Measurements from ENCODE around the gene EFNA2.
"Not testable (repeated sequence)": the region's sequence is repeated elsewhere in the genome, so short reads cannot be mapped to it uniquely, and the experiment has no call there.

Gene EFNA2

DNA sequence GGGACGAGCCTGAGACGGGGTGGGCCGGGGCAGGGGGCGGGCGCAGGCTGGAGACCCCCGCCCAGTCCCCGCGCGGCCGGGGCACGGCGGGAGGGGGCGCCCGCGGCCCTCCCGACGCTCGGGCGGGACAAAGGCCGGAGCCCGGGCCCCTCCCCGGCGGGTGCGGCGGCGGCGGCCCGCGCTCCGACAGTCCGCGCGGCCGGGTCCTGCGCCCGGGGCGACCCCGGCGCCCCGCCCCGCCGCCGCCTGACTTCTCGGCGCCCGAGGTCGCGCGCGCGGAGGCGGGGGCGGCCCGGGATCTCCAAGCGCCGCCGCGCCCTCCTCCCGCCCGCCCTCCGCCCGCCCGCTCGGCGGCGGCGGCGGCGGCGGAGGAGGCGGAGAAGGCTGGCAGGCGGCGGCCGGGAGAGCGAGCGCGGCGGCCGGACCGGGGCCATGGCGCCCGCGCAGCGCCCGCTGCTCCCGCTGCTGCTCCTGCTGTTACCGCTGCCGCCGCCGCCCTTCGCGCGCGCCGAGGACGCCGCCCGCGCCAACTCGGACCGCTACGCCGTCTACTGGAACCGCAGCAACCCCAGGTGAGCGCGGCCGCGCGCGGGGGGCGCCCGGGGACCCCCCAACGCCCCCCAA is at the start of gene EFNA2:
Gene EFNA2 (plus strand): TSS at position 137 of the 624 bp plus-strand sequence. CDS start 296 bp downstream, at position 433.
- no peak for DNase-seq (ENCODE audit: low spot score)

DNA sequence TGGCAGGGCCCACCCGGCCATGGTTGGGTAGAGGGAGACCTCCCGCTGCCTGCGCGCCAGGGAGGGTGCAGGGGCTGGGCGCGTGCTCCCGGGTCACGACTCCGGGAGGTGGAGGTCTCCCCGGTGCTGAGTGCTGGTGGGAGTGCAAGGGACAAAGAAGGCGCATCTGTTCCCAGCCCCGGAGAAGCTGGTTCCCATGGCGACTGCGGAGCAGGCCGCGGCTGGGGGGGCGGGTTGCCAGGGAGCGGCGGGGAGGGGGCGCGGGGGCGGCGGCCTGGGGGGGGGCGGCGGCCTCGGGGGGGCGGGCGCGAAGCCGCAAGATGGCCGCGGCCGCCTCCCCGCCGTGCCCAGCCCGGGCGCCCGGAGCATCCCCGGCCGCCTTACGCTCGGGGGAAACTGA is 49.1 kb upstream of the EFNA2 start:
- no peak for DNase-seq (ENCODE audit: low spot score)

DNA sequence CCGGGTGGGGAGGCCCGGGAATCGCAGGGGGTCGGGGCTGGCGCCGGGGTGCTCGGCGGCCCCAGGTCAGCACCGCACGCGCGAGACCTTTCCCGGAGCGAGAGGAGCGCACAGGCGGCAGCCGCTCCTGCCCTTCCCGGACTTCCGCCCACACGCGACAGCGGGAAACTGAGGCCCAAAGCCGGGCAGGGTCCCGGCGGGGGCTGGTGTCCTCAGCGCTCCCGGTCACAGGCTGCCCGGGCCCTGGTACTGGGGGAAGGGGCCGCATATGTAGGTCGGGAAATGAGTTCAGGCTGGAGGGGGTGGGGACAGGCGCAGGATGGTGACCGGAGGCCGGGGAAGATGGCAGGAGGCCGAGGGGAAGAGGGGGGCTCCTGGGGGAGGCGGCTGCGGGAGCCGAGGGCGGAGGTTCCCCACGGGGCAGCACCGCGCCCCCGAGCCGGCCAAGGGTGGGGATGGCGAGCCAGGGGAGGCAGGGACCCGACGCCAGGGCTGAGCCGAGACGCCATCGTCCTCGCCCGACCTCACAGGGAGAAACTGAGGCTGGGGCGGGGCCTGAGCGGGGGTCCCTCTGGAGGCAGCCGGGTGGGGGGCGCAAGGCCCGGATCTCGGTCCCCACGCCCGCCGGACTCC is 48.5 kb upstream of the EFNA2 start:
- DNase-seq (ENCODE audit: low spot score) = no peak

DNA sequence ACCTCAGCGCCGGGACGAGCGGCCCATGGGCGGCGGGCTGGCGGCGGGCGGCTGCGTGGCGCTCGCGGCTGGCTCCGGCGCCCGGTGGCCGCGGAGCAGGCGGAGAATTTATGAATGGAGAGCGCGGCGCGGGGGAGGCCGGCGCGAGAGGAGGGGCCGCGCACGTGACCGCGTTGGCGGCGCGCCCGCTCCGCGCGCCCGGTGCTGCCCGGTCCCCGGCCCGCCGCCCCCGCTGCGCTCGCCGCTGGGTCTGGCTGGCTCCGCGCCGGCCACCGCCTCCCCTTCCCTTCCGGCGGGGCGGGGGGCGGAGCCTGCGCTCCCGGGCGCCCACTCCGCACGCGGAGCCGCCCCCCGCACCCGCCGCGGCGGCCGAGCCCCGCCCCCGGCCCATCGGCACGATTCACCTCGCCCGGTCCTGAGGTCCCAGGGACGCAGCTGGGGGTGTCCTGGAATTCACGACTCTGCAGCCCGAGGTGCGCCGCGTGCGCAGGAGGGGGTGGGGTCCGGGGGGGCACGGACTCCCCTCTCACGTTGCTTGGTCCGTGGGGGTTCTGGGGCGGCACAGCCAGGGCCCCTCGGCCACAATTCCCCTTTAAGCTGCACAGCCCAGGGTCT is 47.8 kb upstream of the EFNA2 start, which contains the start of gene CBARP:
Gene CBARP (minus strand): TSS at position 252 of the 615 bp plus-strand sequence. CDS start 1,905 bp downstream, outside the sequence.
- DNase-seq (ENCODE audit: low spot score) = no peak

DNA sequence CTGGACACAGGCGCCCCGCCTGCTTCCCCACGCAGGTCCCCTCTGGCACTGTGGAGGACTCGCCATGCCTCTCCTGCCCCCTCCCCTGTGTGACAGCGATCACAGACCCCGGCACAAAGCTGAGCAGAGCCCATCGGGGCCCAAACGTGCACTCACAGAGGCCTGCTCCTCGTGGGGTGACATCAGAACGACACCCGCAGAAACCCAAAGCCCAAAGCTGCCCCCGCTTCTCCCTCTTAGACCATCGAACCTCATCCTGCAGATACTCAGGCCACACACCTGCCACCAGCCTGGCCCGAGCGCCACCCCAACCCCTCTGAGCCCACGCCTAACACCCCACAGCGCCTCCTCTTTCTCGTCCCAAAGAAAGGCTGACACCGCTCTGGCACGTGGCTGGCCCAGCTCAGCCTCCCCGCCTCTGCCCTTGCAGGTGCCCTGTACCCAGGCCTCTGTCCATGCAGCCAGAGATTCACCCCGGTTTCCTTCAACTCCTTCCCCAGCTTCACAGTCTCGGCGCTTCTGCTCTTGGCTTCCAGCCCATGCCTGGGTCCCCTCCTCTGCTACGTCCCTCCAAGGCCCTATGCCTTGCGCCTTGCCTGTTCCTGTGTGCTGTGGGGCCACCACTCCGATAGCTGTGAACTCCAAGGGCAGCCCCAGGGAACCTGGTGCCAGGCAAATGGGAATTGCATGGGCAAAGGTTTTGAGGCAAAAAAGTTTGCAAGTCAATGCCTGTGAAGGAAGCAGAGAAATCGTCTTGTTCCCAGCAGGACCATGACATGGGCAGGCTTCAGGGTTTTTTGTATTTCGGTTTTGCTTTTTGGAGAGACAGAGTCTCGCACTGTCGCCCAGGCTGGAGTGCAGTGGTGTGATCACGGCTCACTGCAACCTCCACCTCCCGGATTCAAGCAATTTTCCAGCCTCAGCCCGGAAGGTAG is 47.0 kb upstream of the EFNA2 start:
- no peak for DNase-seq (ENCODE audit: low spot score)

DNA sequence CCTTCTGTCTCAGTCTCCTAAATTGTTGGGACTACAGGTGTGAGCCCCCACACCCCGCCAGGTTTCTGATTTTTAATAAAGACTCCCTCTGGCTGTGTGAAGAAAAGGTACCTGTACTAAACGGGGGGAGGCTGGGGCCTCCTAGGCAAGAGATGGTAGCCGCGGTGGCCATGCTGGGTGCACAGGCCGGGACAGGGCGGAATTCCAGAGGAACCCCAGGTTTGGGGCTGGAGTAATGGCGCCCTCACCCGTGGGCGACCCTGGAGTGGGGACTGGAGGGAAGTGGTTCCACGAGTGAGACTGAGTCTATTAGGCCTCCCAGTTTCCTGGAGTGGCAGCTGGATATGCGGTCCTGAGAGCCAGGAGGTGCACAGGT is 46.3 kb upstream of the EFNA2 start:
- no peak for DNase-seq (ENCODE audit: low spot score)

DNA sequence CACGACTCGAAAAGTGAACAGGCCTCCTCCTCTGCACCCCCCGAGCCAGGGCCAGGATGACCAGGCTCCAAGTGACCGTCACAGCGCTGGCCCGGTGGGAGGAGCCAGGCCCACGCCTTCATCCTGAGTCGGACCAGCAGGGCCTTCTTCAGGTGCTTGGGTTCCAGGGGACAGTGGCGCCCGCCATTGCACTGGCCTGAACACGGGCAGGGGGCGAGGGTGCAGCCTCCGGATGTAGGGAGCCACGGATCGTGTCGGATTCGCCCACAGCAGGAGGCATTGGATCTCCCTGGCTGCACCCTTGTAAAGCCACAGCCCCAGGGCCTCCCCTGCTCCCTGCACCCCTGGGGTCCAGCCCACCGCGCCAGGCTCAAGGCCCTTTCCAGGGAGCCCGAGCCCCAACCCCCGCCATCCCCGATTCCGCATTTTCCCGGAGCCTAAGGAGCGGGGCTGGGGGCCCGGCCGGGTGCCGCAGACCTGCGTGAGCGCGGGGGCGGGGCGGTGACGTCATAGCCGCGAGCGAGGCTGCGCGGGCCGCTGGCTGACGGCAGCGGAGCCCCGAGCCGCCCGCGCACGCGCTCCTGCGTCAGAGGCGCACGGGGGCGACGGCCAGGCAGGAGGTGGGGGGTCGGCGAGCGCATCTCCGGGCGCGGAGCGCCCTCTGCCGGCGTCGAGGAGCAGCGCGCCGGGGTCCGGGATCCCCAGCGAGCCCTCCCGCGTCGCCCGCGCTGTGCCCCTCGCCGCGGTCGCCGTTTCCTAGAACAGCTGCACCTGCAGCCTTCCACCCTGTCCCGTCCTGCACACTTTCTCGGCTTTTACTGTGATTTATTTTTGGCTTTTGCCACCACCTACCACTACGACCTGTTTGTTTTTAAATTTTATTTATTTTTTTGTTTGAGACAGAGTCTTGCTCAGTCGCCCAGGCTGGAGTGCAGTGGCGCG is 45.6 kb upstream of the EFNA2 start:
- DNase-seq (ENCODE audit: low spot score) = peak; percentile 85

DNA sequence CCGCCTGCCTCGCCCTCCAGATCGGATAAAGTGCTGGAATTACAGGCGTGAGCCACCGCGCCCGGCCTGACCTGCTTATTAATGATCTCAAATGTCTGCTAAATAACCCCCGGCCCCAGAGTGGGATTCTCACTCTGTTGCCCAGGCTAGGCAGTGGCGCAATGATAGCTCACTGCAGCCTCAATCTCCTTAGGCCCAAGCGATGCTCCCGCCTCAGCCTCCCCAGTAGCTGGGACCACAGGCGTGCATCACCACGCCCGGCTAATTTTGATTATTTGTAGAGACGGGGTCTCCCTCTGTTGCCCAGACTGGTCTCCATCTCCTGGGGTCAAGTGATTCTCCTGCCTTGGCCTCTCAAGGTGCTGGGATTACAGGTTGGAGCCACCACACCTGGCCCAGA is 44.7 kb upstream of the EFNA2 start:
- DNase-seq (ENCODE audit: low spot score) = no peak

DNA sequence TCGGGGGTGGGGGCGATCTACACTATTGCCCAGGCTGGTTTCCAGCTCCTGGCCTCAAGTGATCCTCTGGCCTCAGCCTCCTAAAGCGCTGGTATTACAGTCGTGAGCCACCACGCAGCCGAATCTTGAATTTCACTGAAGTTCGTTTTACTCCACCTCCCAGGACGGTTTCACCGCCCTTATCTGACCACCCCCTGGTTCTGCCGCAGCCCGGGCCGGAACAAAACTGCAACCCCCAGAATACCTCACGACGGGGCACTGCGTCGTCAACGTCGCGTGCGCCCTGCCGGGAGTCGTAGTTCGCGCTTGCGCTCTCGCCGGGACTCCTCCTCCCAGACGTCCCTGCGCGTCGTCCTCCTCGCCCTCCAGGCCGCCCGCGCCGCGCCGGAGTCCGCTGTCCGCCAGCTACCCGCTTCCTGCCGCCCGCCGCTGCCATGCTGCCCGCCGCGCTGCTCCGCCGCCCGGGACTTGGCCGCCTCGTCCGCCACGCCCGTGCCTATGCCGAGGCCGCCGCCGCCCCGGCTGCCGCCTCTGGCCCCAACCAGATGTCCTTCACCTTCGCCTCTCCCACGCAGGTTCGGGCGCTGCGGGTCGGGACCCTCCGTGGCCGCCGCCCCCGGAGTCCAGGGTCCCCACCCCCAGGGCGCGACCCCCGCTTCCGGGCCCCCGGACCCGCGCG is 44.1 kb upstream of the EFNA2 start, which contains the start of gene ATP5F1D:
Gene ATP5F1D (plus strand): TSS at position 335 of the 679 bp plus-strand sequence. CDS start 100 bp downstream, at position 435.
- peak; percentile 92 for DNase-seq (ENCODE audit: low spot score)

DNA sequence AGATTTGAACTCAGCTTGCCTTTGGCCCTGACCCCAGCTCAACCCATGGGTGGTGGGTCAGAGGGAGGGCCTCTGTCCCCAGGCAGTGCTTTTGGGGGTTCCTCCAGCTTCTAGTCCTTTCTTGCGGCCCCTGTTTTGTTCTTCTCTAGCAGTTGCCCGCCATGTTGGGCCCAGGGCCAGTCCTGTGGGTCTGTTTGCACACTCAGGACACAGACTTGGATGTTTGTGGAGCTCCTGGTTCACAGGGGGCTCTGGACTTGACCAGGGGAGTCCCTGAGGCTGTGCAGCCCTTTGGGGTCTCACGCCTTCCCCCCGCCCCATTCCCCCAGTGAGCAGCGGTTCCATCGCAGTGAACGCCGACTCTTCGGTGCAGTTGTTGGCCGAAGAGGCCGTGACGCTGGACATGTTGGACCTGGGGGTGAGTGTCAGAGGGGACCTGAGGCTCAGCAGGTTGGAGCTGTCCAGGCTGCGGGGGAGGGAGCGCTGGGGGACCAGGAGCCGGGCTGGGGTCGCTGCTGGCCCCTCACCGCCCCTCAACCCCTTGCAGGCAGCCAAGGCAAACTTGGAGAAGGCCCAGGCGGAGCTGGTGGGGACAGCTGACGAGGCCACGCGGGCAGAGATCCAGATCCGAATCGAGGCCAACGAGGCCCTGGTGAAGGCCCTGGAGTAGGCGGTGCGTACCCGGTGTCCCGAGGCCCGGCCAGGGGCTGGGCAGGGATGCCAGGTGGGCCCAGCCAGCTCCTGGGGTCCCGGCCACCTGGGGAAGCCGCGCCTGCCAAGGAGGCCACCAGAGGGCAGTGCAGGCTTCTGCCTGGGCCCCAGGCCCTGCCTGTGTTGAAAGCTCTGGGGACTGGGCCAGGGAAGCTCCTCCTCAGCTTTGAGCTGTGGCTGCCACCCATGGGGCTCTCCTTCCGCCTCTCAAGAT is 41.6 kb upstream of the EFNA2 start:
- DNase-seq (ENCODE audit: low spot score) = peak; percentile 84

DNA sequence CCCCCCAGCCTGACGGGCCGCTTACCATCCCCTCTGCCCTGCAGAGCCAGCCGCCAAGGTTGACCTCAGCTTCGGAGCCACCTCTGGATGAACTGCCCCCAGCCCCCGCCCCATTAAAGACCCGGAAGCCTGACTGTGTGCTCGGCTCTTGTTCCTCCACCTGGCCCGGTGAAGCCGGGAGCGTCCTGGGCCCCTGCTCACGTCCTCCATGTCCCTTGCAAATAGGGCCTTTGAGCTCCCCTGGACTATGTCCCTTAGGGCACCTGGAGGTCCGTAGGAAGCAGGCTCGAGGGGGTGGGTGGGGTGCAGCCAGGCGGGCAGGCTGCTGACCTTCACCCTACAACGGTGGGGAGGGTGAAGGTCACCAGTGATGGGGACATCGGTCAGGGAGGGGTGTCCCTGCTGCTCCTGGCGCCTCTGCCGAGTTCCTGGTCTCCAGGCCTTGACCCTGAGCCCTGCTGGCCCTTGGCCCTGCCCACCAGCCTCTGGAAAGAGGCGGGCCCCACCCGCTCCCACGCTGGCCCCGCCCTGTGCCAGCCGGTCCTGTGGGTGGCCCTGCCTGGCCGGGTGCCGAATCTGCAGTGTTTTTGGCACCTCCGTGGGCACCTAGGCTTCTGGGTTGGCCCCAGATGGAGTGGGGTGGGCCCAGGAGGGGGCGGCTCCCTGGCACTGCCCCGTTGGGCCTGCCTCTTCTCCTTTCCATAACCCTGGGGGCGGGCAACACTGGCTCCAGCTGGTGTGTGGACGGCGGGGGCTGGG is 40.8 kb upstream of the EFNA2 start:
- DNase-seq (ENCODE audit: low spot score) = no peak

DNA sequence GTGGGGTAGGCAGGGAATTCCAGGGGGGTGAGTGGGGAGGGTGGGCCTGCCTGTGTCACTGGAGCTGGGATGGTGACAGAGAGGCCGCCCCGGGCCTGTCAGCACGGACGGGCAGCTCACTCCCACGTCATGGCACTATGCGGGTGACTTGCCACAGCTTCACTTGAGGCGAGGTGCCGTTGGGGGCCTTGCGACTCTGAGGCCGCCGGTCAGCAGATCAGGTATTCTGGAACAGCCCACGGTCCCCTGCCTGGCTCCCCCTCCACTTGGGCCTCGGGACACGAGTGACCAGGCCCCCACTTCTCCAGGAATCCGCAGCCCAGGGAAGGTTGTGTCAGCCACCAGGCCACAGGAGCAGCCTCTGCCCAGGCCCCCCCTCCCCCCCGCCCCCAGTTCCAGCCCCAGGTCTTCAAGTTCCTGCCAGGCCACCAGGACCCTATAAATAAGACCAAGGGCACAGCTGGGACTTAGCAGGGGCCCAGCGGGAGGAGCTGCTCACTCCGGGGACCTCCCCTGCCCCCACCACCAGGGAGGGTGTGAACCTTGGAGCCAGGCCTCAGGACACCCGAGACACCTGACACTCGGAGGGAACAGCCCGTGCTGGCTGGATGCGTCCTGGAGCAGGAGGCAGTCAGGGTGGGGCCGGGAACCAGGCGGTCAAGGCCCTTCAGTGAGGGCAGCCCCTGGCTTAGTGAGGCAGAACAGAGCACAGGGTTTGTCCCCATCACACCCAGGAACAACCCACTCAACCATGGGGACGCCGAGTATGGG is 40.0 kb upstream of the EFNA2 start:
- DNase-seq (ENCODE audit: low spot score) = no peak

DNA sequence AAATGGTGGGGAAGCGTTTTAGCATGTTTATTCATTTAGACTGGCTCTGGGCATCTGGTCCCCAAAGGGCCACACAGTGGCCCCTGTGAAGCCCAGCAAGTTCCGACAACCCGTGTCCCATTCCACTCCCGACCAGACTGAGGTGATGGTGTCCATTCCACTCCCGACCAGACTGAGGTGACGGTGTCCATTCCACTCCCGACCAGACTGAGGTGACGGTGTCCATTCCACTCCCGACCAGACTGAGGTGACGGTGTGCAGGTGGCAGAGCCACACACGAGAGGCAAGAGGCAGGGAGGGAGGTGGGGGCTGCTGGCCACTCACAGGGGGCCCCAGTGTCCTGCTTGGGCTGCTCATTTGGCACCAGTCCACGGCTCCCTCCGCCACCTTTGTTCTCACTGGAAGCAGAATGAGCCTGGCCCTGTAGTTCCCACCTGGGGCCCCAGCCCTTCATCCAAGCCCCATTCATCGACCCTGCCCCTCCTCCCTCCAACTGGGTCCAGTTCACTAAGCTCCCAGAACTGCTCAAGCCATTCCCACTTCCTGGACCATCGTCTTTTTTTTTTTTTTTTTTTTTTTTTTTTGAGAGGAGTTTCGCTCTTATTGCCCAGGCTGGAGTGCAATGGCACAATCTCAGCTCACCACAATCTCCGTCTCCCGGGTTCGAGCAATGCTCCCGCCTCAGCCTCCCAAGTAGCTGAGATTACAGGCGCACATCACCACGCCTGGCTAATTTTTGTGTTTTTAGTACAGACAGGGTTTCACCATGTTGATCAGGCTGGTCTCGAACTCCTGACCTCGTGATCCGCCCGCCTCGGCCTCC is 39.2 kb upstream of the EFNA2 start:
- not testable (repeated sequence) for DNase-seq (ENCODE audit: low spot score)

DNA sequence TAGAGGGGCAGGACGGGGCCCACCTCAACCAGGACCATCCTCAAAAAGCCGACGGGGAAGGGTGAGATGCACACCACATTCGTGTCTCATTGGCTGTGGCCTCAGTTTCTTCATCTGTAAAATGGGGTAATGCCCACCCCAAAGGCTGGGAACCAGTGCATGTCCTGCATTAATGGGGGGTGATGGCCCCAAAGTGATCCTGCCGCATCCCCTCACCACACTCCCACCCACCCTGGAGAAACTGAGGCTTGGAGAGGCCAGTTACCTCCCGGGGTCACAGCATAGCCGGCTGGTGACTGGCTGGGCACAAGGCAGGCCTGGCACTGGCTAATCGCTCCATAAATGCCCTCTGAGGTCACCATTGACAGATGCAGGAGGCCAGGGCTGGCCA is 37.9 kb upstream of the EFNA2 start:
- no peak for DNase-seq (ENCODE audit: low spot score)

DNA sequence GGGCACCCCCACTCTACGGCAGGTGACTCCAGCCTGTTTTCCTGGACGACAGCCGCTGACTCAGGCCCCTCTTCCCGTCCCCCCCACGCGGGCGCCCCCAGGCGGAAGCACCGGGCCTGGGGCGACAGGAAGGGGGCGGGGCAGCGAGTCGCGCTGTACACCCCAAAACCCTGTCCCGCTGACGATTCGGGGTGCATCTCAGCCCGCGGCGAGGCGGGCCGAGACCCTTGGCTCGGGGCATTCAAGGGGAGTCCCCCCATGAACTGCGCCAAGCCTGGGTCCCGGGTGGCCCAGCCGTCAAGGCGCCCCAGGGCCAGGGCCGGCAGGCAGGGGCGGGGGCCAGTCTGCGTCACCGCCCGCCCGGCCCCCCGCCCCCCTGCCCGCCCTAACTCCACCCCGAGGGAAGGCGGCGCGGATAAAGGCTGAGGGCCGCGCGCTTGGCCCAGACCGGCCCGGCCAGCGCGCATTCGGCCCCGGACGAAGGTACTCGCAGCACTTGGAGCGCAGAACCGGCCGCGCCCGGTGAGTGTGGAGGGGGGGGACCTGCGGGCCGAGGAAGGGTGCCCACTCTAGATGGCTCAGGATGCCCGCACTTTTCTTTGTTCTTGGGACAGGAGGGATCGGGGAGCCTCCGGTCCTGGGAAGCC is 37.4 kb upstream of the EFNA2 start, which contains the start of gene MIDN:
Gene MIDN (plus strand): TSS at position 445 of the 647 bp plus-strand sequence. CDS start 1,714 bp downstream, outside the sequence.
- peak; percentile 63 for DNase-seq (ENCODE audit: low spot score)

DNA sequence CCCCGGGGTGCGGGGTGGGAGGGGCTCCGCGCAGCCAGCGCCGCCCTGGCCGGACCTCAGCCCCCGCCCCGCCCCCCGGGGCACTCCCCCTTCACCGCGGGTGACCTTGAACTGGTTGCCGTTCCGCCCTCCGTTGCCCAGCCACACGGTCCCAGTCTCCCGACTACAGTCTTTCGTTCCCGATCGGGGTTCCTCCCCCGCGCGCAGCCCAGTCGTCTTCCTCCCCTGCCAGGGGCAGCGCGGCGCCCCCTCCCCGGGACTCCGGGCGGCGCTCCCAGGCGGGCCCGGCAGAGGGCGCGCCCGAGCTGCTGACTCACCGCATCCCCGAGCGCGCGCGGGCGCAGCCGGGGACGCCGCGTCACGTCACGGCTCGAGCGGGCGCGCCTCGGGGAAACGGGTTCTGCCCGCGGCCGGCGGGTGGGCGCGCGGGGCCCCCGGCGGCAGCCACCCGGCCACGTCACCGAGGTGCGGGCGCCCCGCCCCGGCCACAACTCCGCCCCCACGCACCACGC is 36.8 kb upstream of the EFNA2 start:
- peak; percentile 80 for DNase-seq (ENCODE audit: low spot score)
